Measurements from ENCODE around the gene SRMS.

DNA sequence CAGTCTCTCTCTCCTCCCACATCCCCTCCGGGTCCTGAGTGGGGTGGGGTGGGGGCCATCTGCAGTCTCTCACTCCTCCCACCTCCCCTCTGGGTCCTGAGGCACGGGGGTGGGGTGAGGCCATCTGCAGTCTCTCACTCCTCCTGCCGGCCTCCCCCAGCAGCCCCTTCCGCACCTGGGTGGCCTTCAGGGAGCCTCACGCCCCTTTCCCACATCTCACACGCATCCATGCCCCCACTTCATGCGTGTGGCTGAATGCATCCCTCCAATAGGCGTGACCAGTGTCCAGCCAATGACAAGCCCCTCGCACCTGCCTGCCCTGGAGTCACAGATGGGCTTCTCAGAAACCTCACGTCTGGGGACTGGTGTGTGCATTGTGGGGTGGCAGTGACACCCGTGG is 993 bp upstream of the SRMS start:
- TF ChIP-seq, protein P1, sequence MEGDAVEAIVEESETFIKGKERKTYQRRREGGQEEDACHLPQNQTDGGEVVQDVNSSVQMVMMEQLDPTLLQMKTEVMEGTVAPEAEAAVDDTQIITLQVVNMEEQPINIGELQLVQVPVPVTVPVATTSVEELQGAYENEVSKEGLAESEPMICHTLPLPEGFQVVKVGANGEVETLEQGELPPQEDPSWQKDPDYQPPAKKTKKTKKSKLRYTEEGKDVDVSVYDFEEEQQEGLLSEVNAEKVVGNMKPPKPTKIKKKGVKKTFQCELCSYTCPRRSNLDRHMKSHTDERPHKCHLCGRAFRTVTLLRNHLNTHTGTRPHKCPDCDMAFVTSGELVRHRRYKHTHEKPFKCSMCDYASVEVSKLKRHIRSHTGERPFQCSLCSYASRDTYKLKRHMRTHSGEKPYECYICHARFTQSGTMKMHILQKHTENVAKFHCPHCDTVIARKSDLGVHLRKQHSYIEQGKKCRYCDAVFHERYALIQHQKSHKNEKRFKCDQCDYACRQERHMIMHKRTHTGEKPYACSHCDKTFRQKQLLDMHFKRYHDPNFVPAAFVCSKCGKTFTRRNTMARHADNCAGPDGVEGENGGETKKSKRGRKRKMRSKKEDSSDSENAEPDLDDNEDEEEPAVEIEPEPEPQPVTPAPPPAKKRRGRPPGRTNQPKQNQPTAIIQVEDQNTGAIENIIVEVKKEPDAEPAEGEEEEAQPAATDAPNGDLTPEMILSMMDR (IDR thresholded peaks at IDR 0.05; ENCODE audit: low read depth, low read length) = no peak
- no peak for TF ChIP-seq EZH2phosphoT487 (IDR thresholded peaks at IDR 0.05; ENCODE audit: low read depth)

Data from OCI-LY3 (cell line).